Activated gamma-delta T cell (primary cell): ENCODE data around the gene CERS6.
"Not testable (repeated sequence)": the region's sequence is repeated elsewhere in the genome, so short reads cannot be mapped to it uniquely, and the experiment has no call there.

ENCODE experiments used
- DNase-seq: peaks from one replicate; lab custom pipeline; 2025; lab: John Stamatoyannopoulos, UW

The CERS6 gene

GRCh38 chr2:168641636-168642035 is 185.6 kb downstream of the CERS6 start:
- no peak for DNase-seq

GRCh38 chr2:168642873-168643272 is 186.8 kb downstream of the CERS6 start:
- no peak for DNase-seq

- no peak for DNase-seq
Observed at GRCh38 chr2:168643979-168644378, 187.9 kb downstream of the CERS6 start.

- no peak for DNase-seq
Observed at GRCh38 chr2:168645696-168646338, 189.7 kb downstream of the CERS6 start.

- DNase-seq = no peak
Observed at GRCh38 chr2:168649105-168649504, 193.0 kb downstream of the CERS6 start.

GRCh38 chr2:168649562-168649961 is 193.5 kb downstream of the CERS6 start:
- DNase-seq = no peak

GRCh38 chr2:168650139-168650538 is 194.1 kb downstream of the CERS6 start:
- no peak for DNase-seq

GRCh38 chr2:168650781-168651180 is 194.7 kb downstream of the CERS6 start:
- no peak for DNase-seq

- no peak for DNase-seq
Observed at GRCh38 chr2:168652997-168653921, 197.2 kb downstream of the CERS6 start.

GRCh38 chr2:168654705-168655104 is 198.6 kb downstream of the CERS6 start:
- DNase-seq = no peak

GRCh38 chr2:168655207-168655606 is 199.1 kb downstream of the CERS6 start:
- no peak for DNase-seq

- DNase-seq = not testable (repeated sequence)
Observed at GRCh38 chr2:168657378-168657777, 201.3 kb downstream of the CERS6 start.

- no peak for DNase-seq
Observed at GRCh38 chr2:168658706-168659105, 202.6 kb downstream of the CERS6 start.

GRCh38 chr2:168660870-168661862 is 205.1 kb downstream of the CERS6 start:
- no peak for DNase-seq

GRCh38 chr2:168661863-168662256 is 205.8 kb downstream of the CERS6 start:
- DNase-seq = no peak

- DNase-seq = no peak
Observed at GRCh38 chr2:168662651-168663208, 206.7 kb downstream of the CERS6 start.

GRCh38 chr2:168663993-168664392 is 207.9 kb downstream of the CERS6 start:
- DNase-seq = no peak

GRCh38 chr2:168664715-168665114 is 208.6 kb downstream of the CERS6 start:
- not testable (repeated sequence) for DNase-seq

- DNase-seq = no peak
Observed at GRCh38 chr2:168666339-168666738, 210.3 kb downstream of the CERS6 start.

- DNase-seq = no peak
Observed at GRCh38 chr2:168667156-168667555, 211.1 kb downstream of the CERS6 start.

GRCh38 chr2:168669151-168669550 is 213.1 kb downstream of the CERS6 start:
- no peak for DNase-seq

GRCh38 chr2:168670478-168670877 is 214.4 kb downstream of the CERS6 start:
- no peak for DNase-seq
